ENCODE measurements around the gene TMOD1. TPM values are rescaled to one million over a fixed set of nuclear protein-coding genes. Genes with fewer than 3 reads are reported as not detected.

TMOD1 gene
- total and polyA plus RNA-seq, 2 of the 13 experiments (the other 11 are each of a cell fraction or from before 2014, with no cell fraction given) = 0.04 to 0.07 TPM

DNA sequence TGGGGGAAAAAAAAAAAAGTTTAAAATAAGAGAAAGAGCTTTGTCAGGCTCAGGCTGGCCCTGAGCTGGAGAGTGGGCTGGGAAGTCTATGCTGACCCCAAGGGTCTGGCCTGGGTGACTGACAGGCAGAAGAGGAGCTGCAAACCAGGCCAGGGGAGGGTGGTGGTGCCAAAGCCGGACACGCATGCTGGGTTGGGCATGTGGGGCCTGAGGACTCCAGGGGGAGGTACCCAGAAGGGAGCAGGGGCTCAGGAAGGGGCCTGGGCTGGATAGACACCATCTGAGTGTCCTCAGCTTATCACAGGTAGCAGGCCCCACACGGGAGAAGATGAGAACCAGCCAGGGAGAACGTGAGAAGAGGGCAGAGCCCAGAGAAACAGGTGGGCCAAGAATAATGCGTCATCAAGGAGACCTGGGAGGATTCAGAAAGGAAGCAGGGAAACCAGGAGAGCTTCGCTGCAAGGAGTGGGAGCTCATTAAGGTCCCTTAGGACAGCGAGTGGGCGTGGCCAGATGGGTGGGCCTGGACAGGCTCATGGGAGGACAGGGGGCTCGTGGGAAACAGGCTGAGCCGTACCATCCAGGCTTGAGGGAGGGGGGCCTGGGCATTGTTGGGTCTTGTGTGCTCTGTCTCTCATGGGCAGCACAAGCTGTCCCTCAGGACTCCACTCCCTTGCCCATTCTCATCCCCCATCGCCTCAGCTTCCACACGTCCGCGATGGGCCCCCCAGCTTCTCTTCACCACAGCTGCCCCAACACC lies 16.0 kb downstream of the TMOD1 start (continued):
- TF ChIP-seq, protein P1, sequence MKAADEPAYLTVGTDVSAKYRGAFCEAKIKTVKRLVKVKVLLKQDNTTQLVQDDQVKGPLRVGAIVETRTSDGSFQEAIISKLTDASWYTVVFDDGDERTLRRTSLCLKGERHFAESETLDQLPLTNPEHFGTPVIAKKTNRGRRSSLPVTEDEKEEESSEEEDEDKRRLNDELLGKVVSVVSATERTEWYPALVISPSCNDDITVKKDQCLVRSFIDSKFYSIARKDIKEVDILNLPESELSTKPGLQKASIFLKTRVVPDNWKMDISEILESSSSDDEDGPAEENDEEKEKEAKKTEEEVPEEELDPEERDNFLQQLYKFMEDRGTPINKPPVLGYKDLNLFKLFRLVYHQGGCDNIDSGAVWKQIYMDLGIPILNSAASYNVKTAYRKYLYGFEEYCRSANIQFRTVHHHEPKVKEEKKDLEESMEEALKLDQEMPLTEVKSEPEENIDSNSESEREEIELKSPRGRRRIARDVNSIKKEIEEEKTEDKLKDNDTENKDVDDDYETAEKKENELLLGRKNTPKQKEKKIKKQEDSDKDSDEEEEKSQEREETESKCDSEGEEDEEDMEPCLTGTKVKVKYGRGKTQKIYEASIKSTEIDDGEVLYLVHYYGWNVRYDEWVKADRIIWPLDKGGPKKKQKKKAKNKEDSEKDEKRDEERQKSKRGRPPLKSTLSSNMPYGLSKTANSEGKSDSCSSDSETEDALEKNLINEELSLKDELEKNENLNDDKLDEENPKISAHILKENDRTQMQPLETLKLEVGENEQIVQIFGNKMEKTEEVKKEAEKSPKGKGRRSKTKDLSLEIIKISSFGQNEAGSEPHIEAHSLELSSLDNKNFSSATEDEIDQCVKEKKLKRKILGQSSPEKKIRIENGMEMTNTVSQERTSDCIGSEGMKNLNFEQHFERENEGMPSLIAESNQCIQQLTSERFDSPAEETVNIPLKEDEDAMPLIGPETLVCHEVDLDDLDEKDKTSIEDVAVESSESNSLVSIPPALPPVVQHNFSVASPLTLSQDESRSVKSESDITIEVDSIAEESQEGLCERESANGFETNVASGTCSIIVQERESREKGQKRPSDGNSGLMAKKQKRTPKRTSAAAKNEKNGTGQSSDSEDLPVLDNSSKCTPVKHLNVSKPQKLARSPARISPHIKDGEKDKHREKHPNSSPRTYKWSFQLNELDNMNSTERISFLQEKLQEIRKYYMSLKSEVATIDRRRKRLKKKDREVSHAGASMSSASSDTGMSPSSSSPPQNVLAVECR (CRISPR knock-in tag; IDR thresholded peaks at IDR 0.05; ENCODE audit: borderline replicate concordance) = no peak
- TF ChIP-seq, protein P2, sequence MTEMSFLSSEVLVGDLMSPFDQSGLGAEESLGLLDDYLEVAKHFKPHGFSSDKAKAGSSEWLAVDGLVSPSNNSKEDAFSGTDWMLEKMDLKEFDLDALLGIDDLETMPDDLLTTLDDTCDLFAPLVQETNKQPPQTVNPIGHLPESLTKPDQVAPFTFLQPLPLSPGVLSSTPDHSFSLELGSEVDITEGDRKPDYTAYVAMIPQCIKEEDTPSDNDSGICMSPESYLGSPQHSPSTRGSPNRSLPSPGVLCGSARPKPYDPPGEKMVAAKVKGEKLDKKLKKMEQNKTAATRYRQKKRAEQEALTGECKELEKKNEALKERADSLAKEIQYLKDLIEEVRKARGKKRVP (CRISPR knock-in tag; IDR thresholded peaks at IDR 0.05) = no peak
- TF ChIP-seq, protein P3, sequence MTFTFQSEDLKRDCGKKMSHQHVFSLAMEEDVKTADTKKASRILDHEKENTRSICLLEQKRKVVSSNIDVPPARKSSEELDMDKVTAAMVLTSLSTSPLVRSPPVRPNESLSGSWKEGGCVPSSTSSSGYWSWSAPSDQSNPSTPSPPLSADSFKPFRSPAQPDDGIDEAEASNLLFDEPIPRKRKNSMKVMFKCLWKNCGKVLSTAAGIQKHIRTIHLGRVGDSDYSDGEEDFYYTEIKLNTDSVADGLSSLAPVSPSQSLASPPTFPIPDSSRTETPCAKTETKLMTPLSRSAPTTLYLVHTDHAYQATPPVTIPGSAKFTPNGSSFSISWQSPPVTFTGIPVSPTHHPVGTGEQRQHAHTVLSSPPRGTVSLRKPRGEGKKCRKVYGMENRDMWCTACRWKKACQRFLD (CRISPR knock-in tag; IDR thresholded peaks at IDR 0.05; ENCODE audit: borderline replicate concordance) = no peak
- TF ChIP-seq CC2D1A (CRISPR knock-in tag; IDR thresholded peaks at IDR 0.05) (no peak), RBM22 (optimal IDR thresholded peaks at IDR 0.05; ENCODE audit: low read length) (no peak), POLR2AphosphoS5 (IDR thresholded peaks at IDR 0.05; ENCODE audit: low read depth, low read length) (no peak), YEATS4 (CRISPR knock-in tag; IDR thresholded peaks at IDR 0.05; ENCODE audit: borderline replicate concordance) (no peak), FOSL2 (CRISPR knock-in tag; IDR thresholded peaks at IDR 0.05) (no peak), RCOR2 (CRISPR knock-in tag; IDR thresholded peaks at IDR 0.05) (no peak)
- TF ChIP-seq, protein P4, sequence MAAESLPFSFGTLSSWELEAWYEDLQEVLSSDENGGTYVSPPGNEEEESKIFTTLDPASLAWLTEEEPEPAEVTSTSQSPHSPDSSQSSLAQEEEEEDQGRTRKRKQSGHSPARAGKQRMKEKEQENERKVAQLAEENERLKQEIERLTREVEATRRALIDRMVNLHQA (CRISPR knock-in tag; IDR thresholded peaks at IDR 0.05) = no peak
